Measurements from ENCODE around the gene FAM151A. TPM values are rescaled to one million over a fixed set of nuclear protein-coding genes. Genes with fewer than 3 reads are reported as not detected.

Gene FAM151A
- total RNA-seq, 4 donors from 2014 or later, result not detected

- no peak for ATAC-seq
- H3K27me3 ChIP-seq, result no peaks in the 10 kb centered on the region
- TF ChIP-seq POLR2A (IDR thresholded peaks at IDR 0.05) (no peak), CTCF (IDR thresholded peaks at IDR 0.05 in 4 of 5, conservative IDR thresholded peaks at IDR 0.05 in 1 of 5) (no peak)
- no peaks in the 10 kb centered on the region for H3K36me3 ChIP-seq
- intact Hi-C loops (cut with DNase I; ENCODE audit: low total_unique reads), result no loop called here
- H3K9me3 ChIP-seq, result peaks cover 0 to 3% (median 0%) of the 10 kb centered on the region in 3 donors
- in situ Hi-C loops (cut with MboI; ENCODE audit: low sequenced_read_pairs in 4 of 4), result no loop called here
- no peaks in the 10 kb centered on the region for H3K4me1 ChIP-seq
- H3K4me3 ChIP-seq, result no peak overlapping the region
- no peak for DNase-seq
- no peak overlapping the region for H3K27ac ChIP-seq
Measured at GRCh38 chr1:54653036-54653435, 29.7 kb upstream of the FAM151A start.

- ATAC-seq (no peak), DNase-seq (no peak)
- Histone ChIP-seq H3K27me3 (no peaks in the 10 kb centered on the region), H3K4me1 (no peaks in the 10 kb centered on the region), H3K36me3 (no peaks in the 10 kb centered on the region), H3K4me3 (no peak overlapping the region), H3K9me3 (no peaks in the 10 kb centered on the region), H3K27ac (no peak overlapping the region)
- in situ Hi-C loops (cut with MboI; ENCODE audit: low sequenced_read_pairs in 4 of 4), result no loop called here
- intact Hi-C loops (cut with DNase I; ENCODE audit: low total_unique reads), result no loop called here
- TF ChIP-seq POLR2A (IDR thresholded peaks at IDR 0.05) (no peak), CTCF (IDR thresholded peaks at IDR 0.05 in 4 of 5, conservative IDR thresholded peaks at IDR 0.05 in 1 of 5) (no peak)
Measured at GRCh38 chr1:54652168-54652567, 28.8 kb upstream of the FAM151A start.

DNA sequence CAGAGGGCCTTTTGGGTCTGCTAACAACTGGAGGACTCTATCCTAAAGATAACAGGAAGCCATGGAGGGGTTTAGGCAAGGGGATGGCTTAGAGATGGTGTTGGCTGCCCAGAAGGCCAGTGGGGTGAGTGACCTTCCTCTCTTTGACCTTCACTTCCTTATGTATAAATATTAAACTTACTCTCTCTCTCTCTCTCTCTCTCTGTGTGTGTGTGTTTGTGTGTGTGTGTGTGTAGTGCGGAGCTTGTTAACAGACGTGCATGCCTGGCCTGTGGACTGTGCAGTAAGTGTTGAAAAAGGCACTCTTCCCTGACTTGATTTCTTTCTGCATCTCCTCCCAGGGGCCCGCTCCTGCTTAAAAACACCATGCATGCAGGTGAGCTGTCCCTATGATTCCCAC, 28.3 kb upstream of the FAM151A start:
- ATAC-seq (no peak), DNase-seq (no peak)
- Histone ChIP-seq H3K9me3 (no peaks in the 10 kb centered on the region), H3K27me3 (no peaks in the 10 kb centered on the region), H3K4me1 (peaks cover 1 to 3% of the 10 kb centered on the region in 2 donors), H3K36me3 (no peaks in the 10 kb centered on the region), H3K27ac (no peak overlapping the region), H3K4me3 (no peak overlapping the region)
- intact Hi-C loops (cut with DNase I; ENCODE audit: low total_unique reads) (no loop called here), in situ Hi-C loops (cut with MboI; ENCODE audit: low sequenced_read_pairs in 4 of 4) (no loop called here)
- no peak for TF ChIP-seq CTCF (IDR thresholded peaks at IDR 0.05 in 4 of 5, conservative IDR thresholded peaks at IDR 0.05 in 1 of 5)
- TF ChIP-seq POLR2A (IDR thresholded peaks at IDR 0.05), result no peak

- ATAC-seq (no peak), DNase-seq (no peak)
- intact Hi-C loops (cut with DNase I; ENCODE audit: low total_unique reads) (no loop called here), in situ Hi-C loops (cut with MboI; ENCODE audit: low sequenced_read_pairs in 4 of 4) (no loop called here)
- Histone ChIP-seq H3K4me3 (no peak overlapping the region), H3K36me3 (no peaks in the 10 kb centered on the region), H3K27ac (no peak overlapping the region), H3K9me3 (no peaks in the 10 kb centered on the region), H3K4me1 (peaks cover 9 to 11% of the 10 kb centered on the region in 2 donors), H3K27me3 (no peaks in the 10 kb centered on the region)
- TF ChIP-seq CTCF (IDR thresholded peaks at IDR 0.05 in 4 of 5, conservative IDR thresholded peaks at IDR 0.05 in 1 of 5) (no peak), POLR2A (IDR thresholded peaks at IDR 0.05) (no peak)
Measured at GRCh38 chr1:54650417-54650816, 27.1 kb upstream of the FAM151A start.

GRCh38 chr1:54649921-54650320, 26.6 kb upstream of the FAM151A start:
- in situ Hi-C loops (cut with MboI; ENCODE audit: low sequenced_read_pairs in 4 of 4) (no loop called here), intact Hi-C loops (cut with DNase I; ENCODE audit: low total_unique reads) (no loop called here)
- no peak overlapping the region for H3K4me3 ChIP-seq
- H3K4me1 ChIP-seq, result peaks cover 9 to 11% of the 10 kb centered on the region in 2 donors
- ATAC-seq, result no peak
- no peaks in the 10 kb centered on the region for H3K27me3 ChIP-seq
- no peak for DNase-seq
- H3K36me3 ChIP-seq, result no peaks in the 10 kb centered on the region
- no peak for TF ChIP-seq CTCF (IDR thresholded peaks at IDR 0.05 in 4 of 5, conservative IDR thresholded peaks at IDR 0.05 in 1 of 5)
- no peak for TF ChIP-seq POLR2A (IDR thresholded peaks at IDR 0.05)
- H3K27ac ChIP-seq, result no peak overlapping the region
- H3K9me3 ChIP-seq, result no peaks in the 10 kb centered on the region

Data from gastrocnemius medialis (tissue), 4 donors.